Daoy (cell line): ENCODE measurements around the gene RAD23B. TPM values are rescaled to one million over a fixed set of nuclear protein-coding genes. Genes with fewer than 3 reads are reported as not detected.

Source experiments
- DNase-seq: peaks from one replicate; pipeline ENCODE4 v3.0.0-alpha.2; 2015; ENCODE audit warnings: low read depth
- total RNA-seq: library from RNA; depleted of rRNA; stranded (reverse); fragments of >200 nt; shearing (Covaris generic); gene quantifications from 2 replicates; pipeline ENCODE4 v1.2.3, GENCODE V29; 2014

RAD23B gene
- total RNA-seq, 1 experiment from 2014 or later: 140 TPM

- peak; percentile 43 for DNase-seq
These were observed 53.8 kb downstream of the RAD23B start for GRCh38 chr9:107336718-107337360.

DNA sequence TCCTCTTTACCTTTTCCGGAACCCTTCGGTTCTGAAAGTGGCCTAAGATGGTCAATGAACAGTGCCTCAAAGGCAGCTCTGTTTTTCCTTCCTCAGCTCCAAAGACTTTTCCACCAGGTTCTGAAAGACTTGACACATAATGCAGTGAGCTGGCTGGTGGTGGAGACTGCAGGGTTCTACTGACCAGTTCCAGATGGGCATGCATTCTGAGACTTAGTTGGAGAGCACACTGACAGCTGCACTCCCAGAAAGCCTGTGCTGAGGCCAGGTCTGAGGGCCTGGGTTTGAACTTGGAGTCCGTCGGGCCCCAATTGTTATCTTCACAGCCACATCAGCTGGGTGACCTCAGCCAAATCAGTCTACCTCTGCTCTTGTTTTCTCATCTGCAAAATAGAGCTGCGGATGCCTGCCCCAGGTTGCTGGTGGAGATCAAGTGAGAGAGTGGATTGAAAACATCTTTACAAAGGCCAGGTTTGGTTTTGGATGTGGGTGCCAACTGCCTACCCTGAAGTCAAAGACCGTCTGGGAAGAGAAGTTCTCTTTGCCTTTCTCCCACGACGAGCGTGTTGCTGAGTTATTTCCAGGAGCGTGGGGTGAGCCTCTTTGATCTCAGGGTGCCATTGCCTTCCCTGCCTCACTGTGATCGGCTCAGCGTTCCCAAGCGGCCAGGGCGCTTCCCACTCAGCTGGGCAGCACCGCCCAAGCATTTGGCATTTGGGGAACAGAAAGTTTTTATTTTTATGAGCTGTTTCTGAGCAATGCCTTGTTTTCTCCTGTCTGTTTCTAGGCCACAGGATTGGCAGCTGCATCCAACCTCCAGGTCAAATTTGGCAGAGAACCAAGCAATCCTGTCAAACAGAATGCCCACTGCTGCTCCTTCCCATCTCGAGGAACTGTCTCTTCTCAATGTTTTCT, 54.9 kb downstream of the RAD23B start:
- DNase-seq: no peak

GRCh38 chr9:107338911-107339659, 56.0 kb downstream of the RAD23B start:
- DNase-seq: no peak

DNA sequence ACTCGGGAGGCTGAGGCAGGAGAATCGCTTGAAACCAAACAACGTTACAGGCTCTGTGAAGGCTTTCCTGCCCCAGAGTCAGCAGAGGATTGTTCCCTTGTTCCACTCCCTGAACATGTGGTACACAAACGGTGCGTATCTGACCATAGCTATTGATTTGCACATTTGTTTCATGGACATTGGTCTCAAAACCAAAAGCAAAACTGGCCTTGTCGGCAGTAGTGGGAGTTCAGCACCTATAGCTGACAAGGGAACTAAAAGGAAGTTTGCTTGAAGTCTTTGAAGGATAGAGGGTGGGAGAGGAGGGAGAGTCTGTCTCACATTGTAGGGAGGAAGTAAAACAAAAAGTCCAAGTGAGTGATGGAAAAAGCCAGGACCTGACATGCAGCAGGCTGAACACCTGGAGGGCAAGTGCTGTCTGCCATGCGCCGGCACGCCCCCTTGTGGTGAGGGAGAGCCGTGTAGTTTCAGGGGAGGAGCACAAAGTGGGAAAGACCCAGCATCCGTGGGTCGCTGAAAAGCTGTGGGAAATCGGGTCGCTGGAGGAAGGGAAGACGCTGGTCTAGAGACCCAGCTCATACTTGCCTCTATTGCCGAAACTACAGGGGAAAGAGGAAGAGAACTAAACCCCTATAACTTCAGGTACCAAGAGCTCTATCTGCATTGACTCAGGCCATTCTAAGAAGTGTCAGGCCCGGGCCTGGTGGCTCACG, 58.0 kb downstream of the RAD23B start:
- peak; percentile 86 for DNase-seq

- no peak for DNase-seq
These were observed 59.5 kb downstream of the RAD23B start for GRCh38 chr9:107342476-107343161.

GRCh38 chr9:107345327-107345726, 62.2 kb downstream of the RAD23B start:
- no peak for DNase-seq

- DNase-seq: no peak
These were observed 65.8 kb downstream of the RAD23B start for GRCh38 chr9:107348836-107349235.

GRCh38 chr9:107350443-107350842, 67.4 kb downstream of the RAD23B start:
- DNase-seq: no peak

DNA sequence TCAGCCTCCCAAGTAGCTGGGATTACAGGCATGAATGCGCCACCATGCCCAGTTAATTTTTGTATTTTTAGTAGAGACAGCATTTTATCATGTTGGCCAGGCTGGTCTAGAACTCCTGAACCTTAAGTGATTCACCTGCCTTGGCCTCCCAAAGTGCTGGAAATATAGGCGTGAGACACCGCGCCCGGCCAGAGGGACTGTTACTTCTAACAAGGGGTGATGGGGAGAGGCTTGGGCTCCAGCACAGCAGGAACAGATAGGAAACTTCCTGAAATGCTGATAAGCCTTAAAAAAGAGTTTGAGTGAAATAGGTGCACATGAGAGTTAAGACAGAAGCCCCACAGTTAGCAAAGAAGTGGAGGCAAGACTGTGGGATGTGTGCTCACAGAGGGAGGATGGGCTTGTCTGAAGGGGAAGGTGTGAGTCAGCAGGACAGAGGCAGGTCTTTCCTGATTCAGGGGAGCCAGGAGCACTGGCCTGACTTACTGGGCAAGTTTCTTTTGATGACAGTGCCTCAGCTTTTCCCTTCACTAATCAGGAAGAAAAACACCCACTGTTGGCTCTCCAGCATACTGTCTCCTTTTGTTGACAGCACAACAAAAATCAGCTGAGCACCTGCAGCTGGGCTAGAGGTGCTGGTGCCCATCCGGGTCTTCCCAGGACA, 68.4 kb downstream of the RAD23B start:
- DNase-seq: no peak

DNA sequence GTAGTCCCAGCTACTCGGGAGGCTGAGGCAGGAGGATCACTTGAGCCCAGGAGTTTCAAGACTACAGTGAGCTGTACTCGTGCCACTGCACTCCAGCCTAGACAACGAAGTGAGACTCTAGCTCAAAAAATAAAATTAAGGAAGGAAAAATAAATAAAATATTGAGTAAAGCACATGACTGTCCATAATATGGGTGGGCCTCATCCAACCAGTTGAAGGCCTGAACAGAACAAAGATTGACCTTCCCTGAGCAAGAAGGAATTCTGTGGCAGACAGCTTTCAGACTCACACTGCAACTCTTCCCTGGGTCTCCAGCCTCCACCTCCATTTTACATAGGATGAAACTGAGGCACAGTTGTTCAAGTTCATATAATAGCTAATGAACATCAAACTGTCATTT, 72.3 kb downstream of the RAD23B start:
- no peak for DNase-seq

DNA sequence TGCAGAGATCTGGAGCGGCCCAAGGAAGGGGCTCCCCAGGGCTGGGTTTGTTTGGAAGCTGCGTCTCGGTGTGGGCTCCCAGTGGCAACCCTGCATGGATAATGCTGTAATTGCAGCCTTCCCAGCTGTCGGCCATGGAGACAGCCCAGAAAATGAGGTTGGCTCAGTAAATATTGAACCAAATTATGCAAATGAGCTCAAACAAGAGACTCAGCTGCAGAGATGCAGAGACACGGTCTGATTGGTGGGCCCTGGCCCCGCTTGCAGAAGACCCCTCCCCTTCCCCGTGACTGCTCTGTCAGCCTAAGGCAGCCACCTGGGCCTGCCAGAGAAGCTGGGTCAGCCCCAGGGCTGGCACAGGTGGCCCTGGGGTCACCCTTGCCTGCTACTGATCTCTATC, 75.9 kb downstream of the RAD23B start:
- DNase-seq: no peak

- DNase-seq: peak; percentile 26
These were observed 77.0 kb downstream of the RAD23B start for GRCh38 chr9:107360098-107360497.

DNA sequence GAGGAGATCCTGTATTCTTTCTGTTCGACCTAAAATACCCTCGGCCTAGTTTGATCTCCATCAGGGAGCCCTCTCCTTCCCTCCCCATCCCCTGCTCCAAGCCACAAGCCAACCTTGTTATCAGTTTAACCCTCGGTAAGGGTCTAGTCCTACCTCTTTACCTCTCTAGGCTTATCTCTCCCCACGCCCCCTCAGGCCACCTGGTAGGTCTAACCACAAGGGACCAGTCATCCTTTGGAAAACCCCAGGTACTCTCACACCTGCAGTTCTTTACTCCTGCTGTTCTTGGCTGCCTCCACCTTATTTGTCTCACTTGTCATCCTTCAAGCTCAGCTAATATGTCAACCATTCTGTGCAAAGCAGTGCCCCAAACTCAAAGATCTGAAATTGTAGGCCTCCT, 78.7 kb downstream of the RAD23B start:
- DNase-seq: no peak

DNA sequence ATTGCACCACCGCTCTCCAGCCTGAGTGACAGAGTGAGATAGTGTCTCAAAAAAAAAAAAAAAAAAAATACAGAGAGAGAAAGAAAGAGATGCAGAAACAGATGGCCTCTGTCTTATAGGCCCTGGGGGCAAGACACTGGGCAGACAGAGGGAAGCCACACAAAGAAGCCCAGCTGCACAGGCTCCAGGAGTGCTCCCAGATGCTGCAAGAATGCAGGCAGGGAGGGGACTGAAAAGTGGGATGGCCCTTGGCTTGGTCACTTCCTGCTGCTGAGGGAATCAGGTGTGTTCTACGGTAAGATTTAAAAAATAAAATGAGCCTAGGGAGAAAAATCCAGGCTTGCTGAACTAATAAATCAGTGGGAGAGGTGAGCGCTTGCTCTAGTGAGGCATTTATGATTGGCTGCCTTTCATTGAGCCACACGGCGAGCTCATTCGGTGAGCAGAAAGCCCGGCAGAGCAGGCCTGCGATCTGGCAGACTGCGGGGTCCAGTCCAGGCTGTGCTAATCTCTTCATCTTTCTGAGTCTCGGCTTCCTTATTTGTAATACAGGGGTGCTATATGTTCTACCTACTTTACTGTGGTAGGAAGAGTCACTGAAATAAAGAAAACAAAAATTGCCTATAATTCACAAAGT, 80.6 kb downstream of the RAD23B start:
- no peak for DNase-seq

DNA sequence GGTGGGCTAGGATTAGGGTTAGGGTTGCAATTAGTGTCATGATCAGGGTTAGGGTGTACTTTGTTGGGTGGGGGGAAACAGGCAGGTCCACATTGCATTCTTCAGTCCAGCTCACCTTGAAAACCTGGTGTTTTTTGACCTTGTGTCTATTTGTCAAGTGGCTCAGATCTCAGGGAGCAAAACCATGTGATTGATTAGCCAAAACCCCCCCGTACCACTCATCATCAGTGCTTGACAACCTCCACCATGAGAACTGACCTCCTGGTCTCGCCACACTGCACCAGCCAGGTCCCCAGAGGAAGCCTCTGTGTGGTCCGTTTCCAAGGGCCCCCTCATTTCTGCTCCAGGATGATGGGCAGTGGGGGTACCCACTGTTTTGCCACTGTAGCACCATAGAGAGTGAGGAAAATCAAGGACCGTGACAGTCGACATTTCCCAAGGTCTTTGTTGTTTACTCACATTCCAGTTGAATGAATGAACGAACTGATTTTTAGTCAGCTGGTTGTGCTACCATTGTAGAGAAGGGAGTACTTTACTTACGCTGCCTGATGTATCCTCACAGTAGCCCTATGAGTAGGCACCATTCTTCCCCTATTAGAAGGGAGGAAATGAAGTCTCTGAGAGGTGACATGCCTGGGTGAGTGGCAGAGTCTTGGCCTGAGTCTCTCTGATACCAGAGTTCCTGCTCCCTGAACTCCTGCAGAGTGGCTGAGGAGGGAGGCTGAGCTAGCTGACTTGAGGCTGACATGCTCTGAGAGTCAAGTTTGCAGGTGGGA, 84.8 kb downstream of the RAD23B start:
- no peak for DNase-seq

DNA sequence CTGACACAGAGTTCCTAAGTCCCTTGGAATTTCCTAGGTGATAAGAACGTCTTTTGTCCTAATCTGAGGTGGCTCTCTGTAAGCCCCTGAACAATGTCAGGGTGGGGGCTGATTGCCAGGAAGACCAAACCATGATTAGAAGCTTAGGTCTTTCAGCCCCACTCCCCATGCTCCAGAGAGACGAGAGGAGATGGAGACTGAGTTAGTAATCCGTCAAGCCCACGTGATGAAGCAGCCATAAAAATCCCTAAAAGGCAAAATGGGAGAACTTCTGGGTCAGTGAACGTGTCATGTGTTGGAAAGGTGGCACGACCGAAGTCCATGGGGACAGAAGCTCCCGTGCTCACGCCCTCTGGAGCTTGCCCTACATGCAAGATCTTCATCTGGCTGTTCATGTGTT, 85.6 kb downstream of the RAD23B start:
- no peak for DNase-seq

GRCh38 chr9:107373809-107374208, 90.7 kb downstream of the RAD23B start:
- no peak for DNase-seq

GRCh38 chr9:107375001-107375400, 91.9 kb downstream of the RAD23B start:
- no peak for DNase-seq

DNA sequence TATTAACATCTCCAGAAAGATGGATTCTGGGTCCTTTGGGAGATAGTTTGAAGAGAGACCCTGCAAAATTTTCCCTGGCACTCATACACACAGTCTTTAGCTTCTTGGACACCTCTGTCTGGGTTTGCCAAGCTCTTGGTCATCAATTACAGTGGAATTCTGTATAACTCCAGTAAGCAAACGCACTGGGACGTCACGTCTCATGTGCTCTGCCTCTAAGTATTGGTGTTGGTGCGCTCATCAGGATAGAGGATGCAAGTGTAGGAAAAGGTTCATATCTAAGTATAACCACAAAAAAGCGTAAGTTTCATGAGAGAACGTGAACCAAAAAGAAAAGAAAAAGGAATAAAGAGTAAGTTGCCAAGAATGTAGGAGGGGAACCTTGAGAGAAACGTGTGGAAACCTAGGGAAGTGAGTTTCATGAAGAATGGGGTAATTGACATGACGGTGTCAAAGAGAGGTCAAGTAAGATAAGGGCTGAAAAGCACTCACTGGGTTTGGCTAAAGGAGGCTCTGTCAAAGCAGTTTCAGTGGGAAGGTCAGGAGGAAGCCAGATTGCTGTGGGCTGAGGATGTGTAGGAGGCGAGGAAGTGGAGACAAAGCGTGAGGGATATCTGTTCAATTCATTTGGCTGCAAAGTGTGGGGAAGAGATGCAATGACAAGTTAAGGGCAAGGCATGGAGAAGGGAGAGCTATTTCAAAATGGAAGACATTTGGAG, 92.7 kb downstream of the RAD23B start:
- no peak for DNase-seq
